ENCODE measurements around the gene PRKCI.

DNA sequence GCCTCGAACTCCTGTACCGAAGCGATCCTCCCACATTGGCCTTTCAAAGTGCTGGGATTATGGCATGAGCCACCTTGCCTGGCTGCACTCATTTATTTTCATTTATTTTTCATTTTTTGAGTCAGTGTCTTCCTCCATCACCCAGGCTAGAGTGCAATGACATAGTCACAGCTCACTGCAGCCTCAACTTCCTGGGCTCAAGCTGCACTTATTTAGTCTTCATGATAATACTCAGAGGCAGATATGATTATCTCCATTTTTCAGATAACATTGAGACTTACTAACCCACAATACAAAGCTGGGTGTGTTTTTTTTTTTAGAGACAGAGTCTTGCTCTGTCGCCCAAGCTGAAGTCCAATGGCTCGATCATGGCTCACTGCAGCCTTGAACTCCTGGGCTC is 10.0 kb downstream of the PRKCI start:
- TF ChIP-seq SUZ12 (IDR thresholded peaks at IDR 0.05; ENCODE audit: extremely low read depth, insufficient read depth, insufficient read length) = no peak
- no peak for TF ChIP-seq YY1 (IDR thresholded peaks at IDR 0.05; ENCODE audit: insufficient read depth, insufficient read length)
- no peak for TF ChIP-seq ZNF274 (IDR thresholded peaks at IDR 0.05; ENCODE audit: low read depth, low read length)

Data from NT2/D1 (cell line).